Uterus (tissue), 2 donors: ENCODE measurements around the gene PTDSS2.

Experiments
- POLR2A ChIP-seq, 2 donors: fragments of 450-650 bp; IDR thresholded peaks; one replicate each; pipeline ENCODE4 v1.6.1; 2016; ENCODE audit warnings: antibody characterized with exemption in 2 of 2, mild to moderate bottlenecking in 1 of 2, moderate library complexity in 1 of 2
- TF ChIP-seq, protein P1 (sequence below), 4 experiments: fragments of 200-600 bp in 2 of 4; fragments of 450-650 bp in 2 of 4; sonication (generic) in 2 of 4; IDR thresholded peaks; one replicate each; pipeline ENCODE4 v1.5.1; 2016 to 2019; ENCODE audit warnings: antibody characterized with exemption in 4 of 4, mild to moderate bottlenecking in 2 of 4, moderate library complexity in 1 of 4

DNA sequence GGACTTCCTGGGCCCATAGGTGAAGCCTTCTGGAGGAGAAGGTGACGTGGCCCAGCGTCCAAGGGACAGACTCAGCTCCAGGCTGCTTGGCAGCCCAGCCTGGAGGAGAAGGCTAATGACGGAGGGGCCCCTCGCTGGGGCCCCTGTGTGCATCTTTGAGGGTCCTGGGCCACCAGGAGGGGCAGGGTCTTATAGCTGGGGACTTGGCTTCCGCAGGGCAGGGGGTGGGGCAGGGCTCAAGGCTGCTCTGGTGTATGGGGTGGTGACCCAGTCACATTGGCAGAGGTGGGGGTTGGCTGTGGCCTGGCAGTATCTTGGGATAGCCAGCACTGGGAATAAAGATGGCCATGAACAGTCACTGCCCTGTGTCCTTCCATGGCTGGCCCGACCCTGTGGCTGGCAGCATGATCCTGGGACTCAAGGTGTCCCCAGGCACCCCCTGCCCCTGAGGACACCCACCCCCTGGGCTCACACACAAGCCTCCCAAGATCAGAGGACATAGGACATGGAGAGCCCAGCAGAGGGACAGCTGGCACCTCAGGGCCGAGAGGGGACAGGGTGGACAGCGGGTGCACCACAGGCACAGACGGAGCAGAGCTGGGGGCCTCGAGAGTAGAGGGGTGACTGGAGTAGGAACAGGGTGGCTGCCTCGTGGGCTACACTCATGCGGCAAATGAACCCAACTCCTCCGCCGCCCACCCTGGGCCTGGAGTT, 45.4 kb upstream of the PTDSS2 start:
- TF ChIP-seq, protein P1, sequence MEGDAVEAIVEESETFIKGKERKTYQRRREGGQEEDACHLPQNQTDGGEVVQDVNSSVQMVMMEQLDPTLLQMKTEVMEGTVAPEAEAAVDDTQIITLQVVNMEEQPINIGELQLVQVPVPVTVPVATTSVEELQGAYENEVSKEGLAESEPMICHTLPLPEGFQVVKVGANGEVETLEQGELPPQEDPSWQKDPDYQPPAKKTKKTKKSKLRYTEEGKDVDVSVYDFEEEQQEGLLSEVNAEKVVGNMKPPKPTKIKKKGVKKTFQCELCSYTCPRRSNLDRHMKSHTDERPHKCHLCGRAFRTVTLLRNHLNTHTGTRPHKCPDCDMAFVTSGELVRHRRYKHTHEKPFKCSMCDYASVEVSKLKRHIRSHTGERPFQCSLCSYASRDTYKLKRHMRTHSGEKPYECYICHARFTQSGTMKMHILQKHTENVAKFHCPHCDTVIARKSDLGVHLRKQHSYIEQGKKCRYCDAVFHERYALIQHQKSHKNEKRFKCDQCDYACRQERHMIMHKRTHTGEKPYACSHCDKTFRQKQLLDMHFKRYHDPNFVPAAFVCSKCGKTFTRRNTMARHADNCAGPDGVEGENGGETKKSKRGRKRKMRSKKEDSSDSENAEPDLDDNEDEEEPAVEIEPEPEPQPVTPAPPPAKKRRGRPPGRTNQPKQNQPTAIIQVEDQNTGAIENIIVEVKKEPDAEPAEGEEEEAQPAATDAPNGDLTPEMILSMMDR (IDR thresholded peaks at IDR 0.05) = no peak
- TF ChIP-seq POLR2A (IDR thresholded peaks at IDR 0.05) = no peak
